GM19099 (cell line): ENCODE results near the gene TSPAN1.

ENCODE experiments used
- POLR2A ChIP-seq: IDR thresholded peaks from 3 replicates; pipeline ENCODE4 v1.6.1; 2011; ENCODE audit warnings: low read depth; ENCODE audit not compliant: insufficient read length; ENCODE audit errors: extremely low read depth

The TSPAN1 gene

GRCh38 chr1:46218443-46218842, 43.6 kb downstream of the TSPAN1 start:
- no peak for TF ChIP-seq POLR2A

GRCh38 chr1:46219551-46220520, 44.9 kb downstream of the TSPAN1 start:
- no peak for TF ChIP-seq POLR2A

GRCh38 chr1:46220808-46221207, 45.9 kb downstream of the TSPAN1 start:
- no peak for TF ChIP-seq POLR2A

- TF ChIP-seq POLR2A, result no peak
Observed at GRCh38 chr1:46221749-46222148, 46.9 kb downstream of the TSPAN1 start.

GRCh38 chr1:46223472-46223943, 48.6 kb downstream of the TSPAN1 start:
- TF ChIP-seq POLR2A, result no peak

- TF ChIP-seq POLR2A, result no peak
Observed at GRCh38 chr1:46224966-46225365, 50.1 kb downstream of the TSPAN1 start.
